ENCODE measurements around the gene FCRL5. TPM values are rescaled to one million over a fixed set of nuclear protein-coding genes. Genes with fewer than 3 reads are reported as not detected.

Gene FCRL5
- under 1 TPM in 1 of 2 donors, not detected in 1; 0.09 TPM for total RNA-seq

DNA sequence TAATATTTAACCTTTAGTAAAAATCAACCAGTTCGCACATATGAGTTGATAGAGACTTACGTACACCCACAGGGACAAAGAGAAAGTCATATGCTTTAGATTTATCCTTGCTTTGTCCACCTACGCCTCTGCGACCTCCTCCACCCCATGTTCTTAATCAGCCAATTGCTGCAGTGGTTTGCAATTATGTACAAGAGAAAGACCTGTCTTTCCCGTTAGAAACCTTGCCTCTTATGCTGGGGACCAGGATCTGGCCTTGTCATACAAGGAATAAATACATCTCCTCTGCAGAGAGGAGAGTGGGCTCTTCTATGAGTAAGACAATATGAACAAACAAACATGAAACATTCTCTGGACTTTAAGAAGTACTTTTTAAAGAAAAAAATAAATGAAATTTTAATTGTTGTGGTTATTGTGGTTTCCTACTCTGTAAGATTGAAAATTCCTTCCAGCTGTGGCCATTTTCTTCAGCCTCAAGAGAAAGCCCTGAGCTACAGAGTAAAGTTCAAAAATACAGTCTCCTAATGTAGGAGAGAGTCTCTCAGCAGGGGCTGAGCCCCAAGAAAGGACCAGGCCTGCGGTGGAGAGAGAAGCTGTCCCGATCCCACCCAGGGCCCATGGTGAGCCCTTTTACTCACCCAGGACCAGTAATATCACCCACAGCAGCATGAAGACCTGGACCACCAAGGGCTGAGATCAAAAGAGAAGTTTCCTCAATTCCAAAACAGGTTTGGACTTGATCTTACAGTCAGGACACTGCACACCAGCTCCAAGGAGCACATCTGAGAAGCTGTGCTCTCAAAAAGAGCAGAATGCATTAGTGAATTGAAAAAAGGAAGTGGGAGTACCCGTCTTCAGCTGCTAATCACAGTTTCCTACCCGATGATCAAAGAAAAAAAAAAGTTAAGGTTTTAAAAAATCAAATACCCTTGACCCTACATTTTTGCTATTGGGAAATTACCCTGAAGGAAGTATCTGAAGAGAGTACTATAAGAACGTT lies at the start of gene FCRL5:
Gene FCRL5 (minus strand): TSS at position 822 of the 1,000 bp plus-strand sequence. CDS start 153 bp downstream, at position 669.
- H3K4me1 Mint-ChIP-seq (ENCODE audit: low read depth) = no peaks in the 10 kb centered on the region
- H3K9me3 Mint-ChIP-seq = no peaks in the 10 kb centered on the region
- H3K36me3 Mint-ChIP-seq (ENCODE audit: insufficient read depth in 2 of 2) = no peaks in the 10 kb centered on the region
- ATAC-seq (replicated peaks in 1 of 2) = no peak
- H3K27ac Mint-ChIP-seq = no peak within 1 kb of the TSS
- peaks cover 7% of the 10 kb centered on the region for H3K27me3 Mint-ChIP-seq (ENCODE audit: low read depth)
- H3K4me3 Mint-ChIP-seq = no peak within 1 kb of the TSS
- no peak for DNase-seq

DNA sequence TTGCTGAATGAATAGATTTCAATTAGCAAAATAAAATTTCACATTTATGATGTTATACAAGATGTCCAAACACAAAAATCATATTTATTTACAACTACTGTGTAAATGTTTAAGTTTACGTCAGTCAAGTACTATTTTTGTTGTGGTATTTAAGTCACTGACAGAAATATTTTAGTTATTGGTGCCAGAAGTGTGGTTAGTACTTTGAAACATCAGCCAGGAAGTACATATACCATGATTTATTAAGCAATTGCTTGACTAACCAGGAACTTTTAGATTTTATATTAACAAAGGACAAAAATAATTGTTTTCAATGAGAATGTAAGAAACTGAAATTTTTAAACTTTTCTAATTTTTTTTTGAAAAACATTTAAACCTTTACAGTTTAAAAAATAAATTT lies 47.9 kb upstream of the FCRL5 start:
- Mint-ChIP-seq H3K4me1 (ENCODE audit: low read depth) (peaks cover 7% of the 10 kb centered on the region), H3K4me3 (no peak overlapping the region), H3K36me3 (ENCODE audit: insufficient read depth in 2 of 2) (no peaks in the 10 kb centered on the region), H3K27me3 (ENCODE audit: low read depth) (peaks cover 12% of the 10 kb centered on the region), H3K9me3 (no peaks in the 10 kb centered on the region), H3K27ac (no peak overlapping the region)
- ATAC-seq (replicated peaks in 1 of 2) (no peak), DNase-seq (no peak)

DNA sequence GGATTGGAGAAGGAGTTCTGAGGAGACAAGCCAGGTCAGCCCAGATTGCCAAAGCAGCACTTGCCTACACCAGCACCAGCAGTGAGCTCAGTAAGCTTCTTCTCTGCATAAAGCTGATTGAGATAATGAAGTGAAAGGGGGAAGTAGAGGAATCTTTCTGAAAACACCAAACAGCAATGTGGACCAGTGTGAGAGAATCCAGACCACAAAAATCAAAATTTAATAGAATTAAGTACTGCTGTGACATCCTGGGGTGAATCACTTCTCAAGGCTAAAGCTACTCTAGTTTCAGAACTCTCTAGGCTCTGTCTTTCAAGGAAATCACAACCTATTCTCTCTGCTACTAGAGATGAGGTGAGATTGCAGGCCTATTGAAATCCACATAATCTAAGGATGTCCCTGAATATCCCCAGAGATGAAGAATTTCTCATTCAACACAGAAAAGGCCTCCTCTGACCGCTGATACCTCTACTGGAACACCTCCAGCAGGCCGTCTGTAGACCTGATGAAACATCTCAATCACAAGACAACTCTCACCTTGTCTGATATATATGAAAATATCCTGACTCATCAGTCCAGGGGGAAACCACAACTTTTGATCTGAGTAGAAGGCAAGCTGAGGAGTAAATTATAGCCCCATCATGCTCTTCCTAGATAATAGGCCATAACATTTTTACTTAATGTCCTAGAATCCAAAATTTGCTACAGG lies 45.8 kb upstream of the FCRL5 start, which contains the start of gene FCRL4:
Gene FCRL4 (minus strand): TSS at position 127 of the 709 bp plus-strand sequence. CDS start 141 bp downstream, outside the sequence.
- DNase-seq = no peak
- H3K9me3 Mint-ChIP-seq = no peaks in the 10 kb centered on the region
- no peaks in the 10 kb centered on the region for H3K36me3 Mint-ChIP-seq (ENCODE audit: insufficient read depth in 2 of 2)
- H3K4me1 Mint-ChIP-seq (ENCODE audit: low read depth) = peaks cover 7% of the 10 kb centered on the region
- no peak within 1 kb of the TSS for H3K27ac Mint-ChIP-seq
- H3K27me3 Mint-ChIP-seq (ENCODE audit: low read depth) = peaks cover 12% of the 10 kb centered on the region
- no peak within 1 kb of the TSS for H3K4me3 Mint-ChIP-seq
- peak; percentile 49 to 65 for ATAC-seq (replicated peaks in 1 of 2)

- peaks cover 7% of the 10 kb centered on the region for H3K4me1 Mint-ChIP-seq (ENCODE audit: low read depth)
- ATAC-seq (replicated peaks in 1 of 2) = no peak
- H3K9me3 Mint-ChIP-seq = no peaks in the 10 kb centered on the region
- no peaks in the 10 kb centered on the region for H3K36me3 Mint-ChIP-seq (ENCODE audit: insufficient read depth in 2 of 2)
- H3K27me3 Mint-ChIP-seq (ENCODE audit: low read depth) = peaks cover 6% of the 10 kb centered on the region
- DNase-seq = no peak
- H3K27ac Mint-ChIP-seq = no peak overlapping the region
- no peak overlapping the region for H3K4me3 Mint-ChIP-seq
Measured at GRCh38 chr1:157596384-157596783, 44.1 kb upstream of the FCRL5 start.

DNA sequence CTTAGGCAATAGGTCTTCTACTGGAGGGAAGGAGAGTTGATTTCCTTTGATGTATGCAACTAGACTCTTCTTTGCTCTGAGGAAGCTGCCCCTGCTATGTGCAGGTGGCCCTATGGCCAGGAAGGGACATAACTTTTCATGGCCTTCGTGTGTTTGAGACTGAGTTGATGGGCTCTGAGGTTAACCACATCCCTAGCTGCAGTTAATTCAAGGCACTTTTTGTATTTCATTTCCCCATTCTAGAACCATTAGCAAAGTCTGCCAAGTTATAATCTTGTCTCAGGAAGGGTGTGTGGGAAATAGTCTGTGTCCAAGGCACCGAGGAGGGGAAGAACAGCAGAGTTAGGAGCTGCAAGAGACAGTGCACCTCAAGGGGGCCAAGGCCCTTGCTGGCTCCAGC lies 43.0 kb upstream of the FCRL5 start:
- no peaks in the 10 kb centered on the region for H3K36me3 Mint-ChIP-seq (ENCODE audit: insufficient read depth in 2 of 2)
- no peaks in the 10 kb centered on the region for H3K9me3 Mint-ChIP-seq
- H3K27ac Mint-ChIP-seq = no peak overlapping the region
- H3K4me1 Mint-ChIP-seq (ENCODE audit: low read depth) = peaks cover 7% of the 10 kb centered on the region
- DNase-seq (no peak), ATAC-seq (replicated peaks in 1 of 2) (no peak)
- H3K4me3 Mint-ChIP-seq = no peak overlapping the region
- H3K27me3 Mint-ChIP-seq (ENCODE audit: low read depth) = no peaks in the 10 kb centered on the region

- Mint-ChIP-seq H3K4me3 (no peak overlapping the region), H3K4me1 (ENCODE audit: low read depth) (no peaks in the 10 kb centered on the region), H3K36me3 (ENCODE audit: insufficient read depth in 2 of 2) (no peaks in the 10 kb centered on the region), H3K9me3 (no peaks in the 10 kb centered on the region), H3K27ac (no peak overlapping the region), H3K27me3 (ENCODE audit: low read depth) (no peaks in the 10 kb centered on the region)
- no peak for ATAC-seq (replicated peaks in 1 of 2)
- DNase-seq = no peak
Measured at GRCh38 chr1:157585984-157586383, 33.7 kb upstream of the FCRL5 start.

- H3K27ac Mint-ChIP-seq = no peak overlapping the region
- H3K4me1 Mint-ChIP-seq (ENCODE audit: low read depth) = no peaks in the 10 kb centered on the region
- ATAC-seq (replicated peaks in 1 of 2) (no peak), DNase-seq (no peak)
- no peaks in the 10 kb centered on the region for H3K36me3 Mint-ChIP-seq (ENCODE audit: insufficient read depth in 2 of 2)
- H3K9me3 Mint-ChIP-seq = no peaks in the 10 kb centered on the region
- no peaks in the 10 kb centered on the region for H3K27me3 Mint-ChIP-seq (ENCODE audit: low read depth)
- no peak overlapping the region for H3K4me3 Mint-ChIP-seq
Measured at GRCh38 chr1:157584503-157584902, 32.2 kb upstream of the FCRL5 start.

- DNase-seq (no peak), ATAC-seq (replicated peaks in 1 of 2) (no peak)
- Mint-ChIP-seq H3K4me3 (no peak overlapping the region), H3K27ac (no peak overlapping the region), H3K36me3 (ENCODE audit: insufficient read depth in 2 of 2) (no peaks in the 10 kb centered on the region), H3K9me3 (no peaks in the 10 kb centered on the region), H3K4me1 (ENCODE audit: low read depth) (no peaks in the 10 kb centered on the region), H3K27me3 (ENCODE audit: low read depth) (peaks cover 6% of the 10 kb centered on the region)
Measured at GRCh38 chr1:157580828-157581210, 28.5 kb upstream of the FCRL5 start.

DNA sequence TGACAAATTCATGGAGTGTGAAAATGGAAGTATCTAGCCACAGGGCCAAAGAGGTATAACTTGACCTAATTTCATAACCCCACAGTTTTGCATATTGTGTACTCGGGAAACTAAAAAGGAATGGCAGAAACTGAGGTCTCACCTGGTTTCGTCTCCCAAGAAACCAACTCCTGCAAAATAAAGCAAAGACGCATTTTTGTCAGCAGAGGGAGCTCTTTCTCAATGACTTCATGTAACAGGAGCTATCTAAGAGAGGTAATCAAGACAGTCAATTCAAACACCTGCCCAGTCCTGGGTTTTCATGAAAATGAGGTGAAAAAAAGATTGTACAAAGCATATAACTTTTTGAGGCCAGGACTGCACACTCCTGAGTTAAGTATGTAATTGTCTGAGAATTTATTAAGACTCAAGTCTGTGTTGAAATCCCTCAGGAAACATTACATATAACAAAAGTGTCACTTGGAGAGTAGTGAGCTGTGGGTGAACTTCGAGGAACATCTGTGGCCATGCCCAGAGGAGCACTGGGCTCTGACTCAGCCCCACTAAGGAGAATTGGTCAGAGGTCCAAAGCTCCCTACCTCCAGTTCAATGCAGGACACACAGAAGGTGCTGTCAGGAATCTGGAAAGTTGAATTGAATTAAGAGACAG lies 28.0 kb upstream of the FCRL5 start:
- Mint-ChIP-seq H3K27me3 (ENCODE audit: low read depth) (peaks cover 6% of the 10 kb centered on the region), H3K9me3 (no peaks in the 10 kb centered on the region), H3K4me3 (no peak overlapping the region), H3K36me3 (ENCODE audit: insufficient read depth in 2 of 2) (no peaks in the 10 kb centered on the region), H3K27ac (no peak overlapping the region), H3K4me1 (ENCODE audit: low read depth) (no peaks in the 10 kb centered on the region)
- ATAC-seq (replicated peaks in 1 of 2) (peak in 1 of 2 donors; percentile 26), DNase-seq (peak; percentile 6 to 40)

- no peaks in the 10 kb centered on the region for H3K4me1 Mint-ChIP-seq (ENCODE audit: low read depth)
- DNase-seq (no peak), ATAC-seq (replicated peaks in 1 of 2) (no peak)
- no peak overlapping the region for H3K4me3 Mint-ChIP-seq
- no peak overlapping the region for H3K27ac Mint-ChIP-seq
- no peaks in the 10 kb centered on the region for H3K36me3 Mint-ChIP-seq (ENCODE audit: insufficient read depth in 2 of 2)
- peaks cover 6% of the 10 kb centered on the region for H3K27me3 Mint-ChIP-seq (ENCODE audit: low read depth)
- H3K9me3 Mint-ChIP-seq = no peaks in the 10 kb centered on the region
Measured at GRCh38 chr1:157577420-157577819, 25.1 kb upstream of the FCRL5 start.

GRCh38 chr1:157575744-157576143 lies 23.4 kb upstream of the FCRL5 start:
- Mint-ChIP-seq H3K27ac (no peak overlapping the region), H3K36me3 (ENCODE audit: insufficient read depth in 2 of 2) (no peaks in the 10 kb centered on the region), H3K9me3 (no peaks in the 10 kb centered on the region), H3K4me3 (no peak overlapping the region), H3K27me3 (ENCODE audit: low read depth) (peaks cover 6% of the 10 kb centered on the region), H3K4me1 (ENCODE audit: low read depth) (no peaks in the 10 kb centered on the region)
- DNase-seq (no peak), ATAC-seq (replicated peaks in 1 of 2) (no peak)

DNA sequence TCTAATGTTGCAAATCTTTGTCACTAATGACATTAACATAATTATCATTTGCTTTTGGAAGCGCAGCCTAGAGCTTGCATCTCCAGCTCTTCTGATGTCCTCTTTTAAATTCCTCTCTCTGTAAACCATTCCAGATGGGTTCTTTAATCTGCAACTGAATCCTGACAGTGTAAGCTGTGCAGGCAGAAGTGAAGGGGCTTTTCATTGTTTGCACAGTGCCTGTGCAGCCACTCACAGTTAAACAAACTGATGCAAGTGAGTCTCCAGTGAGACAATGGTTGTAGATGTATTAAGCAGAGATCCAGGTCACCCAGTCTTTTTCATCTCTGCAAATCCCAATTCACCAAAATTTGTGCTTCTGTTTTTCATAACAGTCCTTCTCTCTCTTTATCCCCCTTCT lies 22.5 kb upstream of the FCRL5 start:
- H3K27ac Mint-ChIP-seq = no peak overlapping the region
- peaks cover 6% of the 10 kb centered on the region for H3K27me3 Mint-ChIP-seq (ENCODE audit: low read depth)
- ATAC-seq (replicated peaks in 1 of 2) (no peak), DNase-seq (no peak)
- H3K36me3 Mint-ChIP-seq (ENCODE audit: insufficient read depth in 2 of 2) = no peaks in the 10 kb centered on the region
- H3K4me3 Mint-ChIP-seq = no peak overlapping the region
- H3K9me3 Mint-ChIP-seq = no peaks in the 10 kb centered on the region
- no peaks in the 10 kb centered on the region for H3K4me1 Mint-ChIP-seq (ENCODE audit: low read depth)

All from activated T-cell treated with anti-CD3 and anti-CD28 coated beads, Interleukin-2, amount 50 U/mL, for 72 hours (primary cell).